Epithelial cell of prostate (primary cell): ENCODE data around the gene TCHH.

ENCODE experiments used
- DNase-seq: peaks from one replicate; pipeline ENCODE4 v3.0.0-alpha.2; 2011; ENCODE audit warnings: low read depth, low spot score
- H3K27ac ChIP-seq: fragments of 450-650 bp; 2 replicates; pipeline ENCODE4 v1.5.1; 2017; ENCODE audit warnings: mild to moderate bottlenecking

The TCHH gene

DNA sequence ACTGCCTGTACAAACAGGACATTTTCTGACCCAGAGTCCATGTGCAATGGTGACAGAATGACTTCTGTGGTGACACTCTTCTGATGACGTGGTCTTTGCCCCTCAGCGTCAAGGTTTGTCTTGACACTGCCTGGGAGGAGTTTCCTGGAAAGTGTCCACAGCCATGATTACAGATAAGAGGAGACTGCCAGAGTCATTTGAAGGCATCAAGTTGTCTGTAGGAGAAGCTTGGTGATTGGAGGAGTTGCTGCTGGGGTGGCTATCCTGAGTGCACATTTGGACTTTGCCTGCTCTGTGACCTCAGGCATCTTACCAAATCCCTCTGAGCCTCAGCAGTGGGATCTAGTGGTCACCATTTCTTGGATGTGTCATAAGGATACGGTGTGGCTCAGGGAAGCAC, 44.1 kb downstream of the TCHH start:
- no peak for DNase-seq
- H3K27ac ChIP-seq = no peak overlapping the region

DNA sequence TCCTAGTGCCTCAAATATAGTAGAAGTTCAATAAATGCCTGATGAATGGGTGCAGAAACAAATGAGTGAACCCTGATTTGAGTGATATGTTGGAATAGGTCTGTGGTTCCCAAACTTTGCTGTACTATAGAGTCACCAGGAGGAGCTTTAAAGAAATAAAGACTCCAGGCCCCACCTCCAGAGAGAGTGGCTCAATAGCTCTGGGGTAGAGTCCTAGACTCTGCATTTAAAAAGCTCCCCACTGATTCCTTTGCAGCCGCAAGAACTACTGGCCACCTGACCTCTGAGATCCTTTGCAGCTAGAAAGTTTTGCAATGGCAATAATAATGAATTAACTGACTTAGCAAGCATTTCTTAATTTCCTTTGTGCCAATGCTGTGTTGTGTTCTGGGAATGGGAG, 47.3 kb downstream of the TCHH start:
- H3K27ac ChIP-seq = no peak overlapping the region
- no peak for DNase-seq

DNA sequence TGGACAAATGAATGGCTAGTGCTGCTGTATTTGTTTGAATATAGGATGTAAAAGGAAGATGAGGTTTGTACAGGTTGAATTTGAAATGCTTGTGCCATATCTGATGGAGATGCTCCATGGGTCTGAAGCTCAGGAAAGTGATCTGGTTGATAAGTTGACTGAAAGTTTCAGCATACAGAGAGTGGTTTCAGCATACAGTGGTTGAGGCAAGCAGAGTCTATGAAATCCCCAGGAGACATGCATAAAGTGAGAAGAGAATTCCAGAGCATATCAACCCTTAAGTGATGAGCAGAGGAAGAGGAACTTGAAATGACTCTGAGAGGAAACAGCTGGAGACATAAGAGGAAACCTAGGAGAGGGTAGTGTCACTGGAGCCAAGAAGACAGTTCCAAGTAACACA, 48.1 kb downstream of the TCHH start:
- no peak overlapping the region for H3K27ac ChIP-seq
- no peak for DNase-seq

DNA sequence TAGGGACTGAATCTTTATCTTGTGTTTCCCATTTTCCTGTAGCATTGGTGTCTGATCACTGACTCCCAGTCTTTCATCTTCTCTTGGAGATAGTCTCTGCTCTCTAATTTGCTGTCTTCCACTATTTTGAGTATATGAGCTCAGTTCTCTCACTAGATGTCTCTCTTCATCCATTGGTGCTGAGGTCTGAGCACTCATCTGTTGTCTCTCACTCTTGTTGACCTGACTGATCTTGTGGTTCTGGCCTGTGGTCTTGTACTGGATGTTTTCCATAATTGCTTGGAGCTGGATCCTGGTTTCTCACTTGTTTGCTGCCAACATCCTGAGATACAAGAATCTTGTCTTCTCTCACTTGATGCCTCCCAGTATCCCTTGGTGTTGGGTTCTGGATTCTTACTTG, 53.3 kb downstream of the TCHH start:
- no peak for DNase-seq
- H3K27ac ChIP-seq = no peak overlapping the region
